ENCODE measurements around the gene CNIH4. TPM values are rescaled to one million over a fixed set of nuclear protein-coding genes. Genes with fewer than 3 reads are reported as not detected.
"Not testable (repeated sequence)": the region's sequence is repeated elsewhere in the genome, so short reads cannot be mapped to it uniquely, and the experiment has no call there.

The CNIH4 gene
- polyA plus RNA-seq (2011; rRNA removed) (39.8 and 53.7 TPM in 2 replicates), polyA minus RNA-seq (2011; rRNA and poly(A)+ RNA removed) (25.1 and 35.6 TPM in 2 replicates)

DNA sequence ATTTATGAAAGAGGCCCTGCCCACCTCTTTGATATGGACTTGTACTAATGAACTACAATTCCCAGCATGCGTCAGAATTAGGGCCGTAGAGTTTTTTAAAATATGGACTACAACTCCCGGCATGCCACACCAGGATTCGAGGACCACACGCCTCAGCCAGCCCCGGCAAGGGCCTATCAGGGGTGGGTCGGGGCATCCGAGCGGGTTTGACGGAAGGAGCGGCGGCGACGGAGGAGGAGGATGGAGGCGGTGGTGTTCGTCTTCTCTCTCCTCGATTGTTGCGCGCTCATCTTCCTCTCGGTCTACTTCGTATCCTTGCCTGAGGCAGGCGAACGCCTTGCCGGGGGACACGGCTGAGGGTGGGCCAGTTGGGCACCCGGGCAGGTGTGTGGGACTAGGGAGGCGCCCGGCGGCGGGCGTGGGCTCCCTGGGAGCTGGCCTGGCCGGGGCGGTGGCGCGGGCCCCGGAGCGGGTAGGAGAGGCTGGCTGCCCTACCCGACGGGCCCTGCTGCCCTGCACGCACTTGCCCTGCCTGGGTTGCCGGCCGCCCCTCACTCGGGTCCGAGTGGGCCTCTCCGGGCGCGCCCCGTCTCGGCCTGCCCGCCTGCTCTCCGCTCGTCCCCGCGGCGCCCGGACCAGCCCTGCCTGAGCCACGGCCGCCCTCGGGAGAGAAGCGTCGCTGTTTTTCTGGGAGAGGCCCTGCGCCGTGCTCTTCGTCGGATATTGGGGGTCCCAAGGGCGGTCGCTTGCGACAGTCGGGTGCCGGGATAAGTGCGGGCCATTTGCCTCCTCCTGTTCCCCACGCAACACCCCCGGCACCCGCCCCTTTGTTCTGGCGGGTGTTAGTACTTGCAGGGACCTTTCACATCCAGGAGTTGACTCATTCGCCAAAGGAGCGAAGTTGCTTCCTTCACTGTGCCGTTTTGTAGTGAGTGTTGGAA, at the start of gene CNIH4:
Gene CNIH4 (plus strand): TSS at position 195 of the 941 bp plus-strand sequence. CDS start 46 bp downstream, at position 241.
- Histone ChIP-seq H3K4me3 (ENCODE audit: low read depth, low read length) (peak within 1 kb of the TSS; percentile 84), H3K27ac (ENCODE audit: low read depth, low read length) (peak within 1 kb of the TSS; percentile 11), H3K27me3 (ENCODE audit: control insufficient read depth, insufficient read depth, low read length) (no peaks in the 10 kb centered on the region), H3K9me3 (ENCODE audit: control insufficient read depth, insufficient read depth, low read length) (peaks cover 6% of the 10 kb centered on the region; the same call in 1 of the 2 replicates)
- DNase-seq (ENCODE audit: low read depth, low spot score), result peak; percentile 85
- CTCF ChIA-PET, result interaction anchor here (1.0 to 2.4 kb wide), 2 partner anchors 27 to 100 kb away, joined by 6 to 8 read pairs; no protein-coding TSS in a partner anchor
- TF ChIP-seq, protein P1, sequence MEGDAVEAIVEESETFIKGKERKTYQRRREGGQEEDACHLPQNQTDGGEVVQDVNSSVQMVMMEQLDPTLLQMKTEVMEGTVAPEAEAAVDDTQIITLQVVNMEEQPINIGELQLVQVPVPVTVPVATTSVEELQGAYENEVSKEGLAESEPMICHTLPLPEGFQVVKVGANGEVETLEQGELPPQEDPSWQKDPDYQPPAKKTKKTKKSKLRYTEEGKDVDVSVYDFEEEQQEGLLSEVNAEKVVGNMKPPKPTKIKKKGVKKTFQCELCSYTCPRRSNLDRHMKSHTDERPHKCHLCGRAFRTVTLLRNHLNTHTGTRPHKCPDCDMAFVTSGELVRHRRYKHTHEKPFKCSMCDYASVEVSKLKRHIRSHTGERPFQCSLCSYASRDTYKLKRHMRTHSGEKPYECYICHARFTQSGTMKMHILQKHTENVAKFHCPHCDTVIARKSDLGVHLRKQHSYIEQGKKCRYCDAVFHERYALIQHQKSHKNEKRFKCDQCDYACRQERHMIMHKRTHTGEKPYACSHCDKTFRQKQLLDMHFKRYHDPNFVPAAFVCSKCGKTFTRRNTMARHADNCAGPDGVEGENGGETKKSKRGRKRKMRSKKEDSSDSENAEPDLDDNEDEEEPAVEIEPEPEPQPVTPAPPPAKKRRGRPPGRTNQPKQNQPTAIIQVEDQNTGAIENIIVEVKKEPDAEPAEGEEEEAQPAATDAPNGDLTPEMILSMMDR (IDR thresholded peaks at IDR 0.05; ENCODE audit: low read depth, low read length), result no peak
- POLR2A ChIA-PET, result no interaction called here

DNA sequence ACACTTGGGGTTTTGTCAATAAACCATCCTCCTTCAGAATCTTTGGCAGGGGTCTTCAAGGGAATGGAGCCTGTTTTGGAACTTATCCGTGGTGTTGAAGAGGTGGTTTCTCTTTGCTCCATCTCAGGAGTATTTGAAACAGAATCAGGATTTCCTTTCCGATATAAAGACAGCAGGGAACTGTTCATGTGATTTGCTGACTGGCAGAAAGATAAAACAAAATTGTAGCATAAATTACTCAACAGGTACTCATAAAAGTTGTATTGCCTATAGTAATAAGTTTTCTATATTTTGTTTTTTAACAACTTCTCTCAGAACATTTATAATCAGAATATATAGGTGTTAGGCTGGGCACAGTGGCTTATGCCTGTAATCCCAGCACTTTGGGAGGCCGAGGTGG, 48.6 kb upstream of the CNIH4 start:
- ChIA-PET CTCF (interaction anchor here (0.6 to 0.7 kb wide), 4 partner anchors 15 to 257 kb away, joined by 3 to 4 read pairs (median 3); no protein-coding TSS in a partner anchor), POLR2A (no interaction called here)

DNA sequence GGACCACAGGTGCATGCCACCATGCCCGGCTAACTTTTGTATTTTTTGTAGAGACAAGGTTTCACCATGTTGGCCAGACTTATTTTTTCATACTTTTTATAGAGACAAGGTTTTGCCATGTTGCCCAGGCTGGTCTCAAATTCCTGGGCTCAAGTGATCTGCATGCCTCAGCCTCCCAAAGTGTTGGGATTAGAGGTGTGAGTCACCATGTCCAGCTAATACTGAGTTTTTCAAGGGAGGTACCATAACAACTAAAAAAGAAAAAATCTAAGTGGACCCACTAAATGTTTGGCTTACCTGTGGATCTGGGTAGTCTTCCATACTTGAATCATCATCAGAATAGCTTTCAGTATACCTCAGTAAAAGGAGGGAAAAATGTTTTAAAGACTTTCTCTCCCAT, 45.2 kb upstream of the CNIH4 start:
- H3K4me3 ChIP-seq (ENCODE audit: low read depth, low read length); H3K9me3 ChIP-seq (ENCODE audit: control insufficient read depth, insufficient read depth, low read length); POLR2A ChIA-PET; H3K27ac ChIP-seq (ENCODE audit: low read depth, low read length); CTCF ChIA-PET; H3K27me3 ChIP-seq (ENCODE audit: control insufficient read depth, insufficient read depth, low read length); DNase-seq (ENCODE audit: low read depth, low spot score): not testable (repeated sequence)

More for the DNA sequence above, 48.6 kb upstream of the CNIH4 start:
- Histone ChIP-seq H3K27me3 (ENCODE audit: control insufficient read depth, insufficient read depth, low read length) (no peaks in the 10 kb centered on the region), H3K9me3 (ENCODE audit: control insufficient read depth, insufficient read depth, low read length) (no peaks in the 10 kb centered on the region), H3K27ac (ENCODE audit: low read depth, low read length) (no peak overlapping the region), H3K4me3 (ENCODE audit: low read depth, low read length) (no peak overlapping the region)
- TF ChIP-seq, protein P1 (IDR thresholded peaks at IDR 0.05; ENCODE audit: low read depth, low read length), result no peak
- no peak for DNase-seq (ENCODE audit: low read depth, low spot score)

DNA sequence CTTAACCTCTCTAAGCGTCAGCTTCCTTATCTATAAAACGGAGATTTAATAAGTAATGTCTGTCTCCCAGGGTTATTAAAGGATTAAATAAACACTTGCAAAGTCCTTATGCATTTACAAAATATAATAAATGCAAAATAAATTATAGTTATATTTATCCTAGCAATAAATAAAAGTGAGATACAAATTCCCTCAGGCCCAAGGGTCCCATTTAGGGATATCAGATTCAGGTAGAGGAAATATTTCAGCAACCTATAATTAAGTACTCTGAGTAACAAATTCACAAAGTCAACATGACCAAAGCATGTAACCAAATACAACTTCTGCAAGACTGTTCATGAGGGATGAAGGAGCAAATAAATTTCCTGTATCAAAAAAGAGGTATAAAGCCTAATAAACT, 44.7 kb upstream of the CNIH4 start:
- H3K9me3 ChIP-seq (ENCODE audit: control insufficient read depth, insufficient read depth, low read length), result no peaks in the 10 kb centered on the region
- no peak for DNase-seq (ENCODE audit: low read depth, low spot score)
- CTCF ChIA-PET, result no interaction called here
- POLR2A ChIA-PET, result no interaction called here
- no peaks in the 10 kb centered on the region for H3K27me3 ChIP-seq (ENCODE audit: control insufficient read depth, insufficient read depth, low read length)
- H3K4me3 ChIP-seq (ENCODE audit: low read depth, low read length), result no peak overlapping the region
- TF ChIP-seq, protein P1 (IDR thresholded peaks at IDR 0.05; ENCODE audit: low read depth, low read length), result no peak
- H3K27ac ChIP-seq (ENCODE audit: low read depth, low read length), result no peak overlapping the region

DNA sequence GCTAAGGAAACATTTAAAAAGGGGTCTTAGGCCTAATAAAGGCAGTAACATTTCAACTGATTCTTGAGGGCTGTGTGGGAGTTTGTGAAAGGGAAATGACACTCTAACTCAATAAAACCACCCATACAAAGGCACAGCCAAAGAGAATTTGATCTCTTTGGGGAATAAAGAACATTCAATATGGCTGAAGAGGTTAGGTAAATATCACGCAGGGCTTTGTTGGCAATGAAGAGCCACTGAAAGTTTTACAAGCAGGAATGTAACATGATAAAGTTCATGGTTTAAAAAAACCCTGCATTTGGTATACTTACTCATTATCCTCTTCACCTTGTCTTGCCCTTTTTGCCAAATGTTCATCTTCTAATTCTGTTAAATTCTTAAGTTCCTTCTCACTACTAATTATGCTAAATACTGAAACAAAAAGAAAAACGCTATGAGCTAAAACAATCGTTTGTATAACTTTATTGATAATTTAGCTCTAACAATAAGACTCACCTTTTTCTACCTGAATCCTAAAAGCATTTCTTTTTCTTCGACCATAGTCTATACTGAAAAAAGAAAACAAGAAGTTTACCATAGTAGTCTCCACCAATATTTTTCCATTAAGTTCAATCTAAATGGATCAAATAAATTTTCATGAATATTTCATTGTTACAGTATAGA, 39.2 kb upstream of the CNIH4 start:
- TF ChIP-seq, protein P1 (IDR thresholded peaks at IDR 0.05; ENCODE audit: low read depth, low read length), result no peak
- ChIA-PET POLR2A (no interaction called here), CTCF (interaction anchor here (0.6 to 1.9 kb wide), 2 partner anchors 16 to 40 kb away, joined by 3 to 6 read pairs; no protein-coding TSS in a partner anchor)
- Histone ChIP-seq H3K27ac (ENCODE audit: low read depth, low read length) (no peak overlapping the region), H3K27me3 (ENCODE audit: control insufficient read depth, insufficient read depth, low read length) (no peaks in the 10 kb centered on the region), H3K4me3 (ENCODE audit: low read depth, low read length) (no peak overlapping the region), H3K9me3 (ENCODE audit: control insufficient read depth, insufficient read depth, low read length) (no peaks in the 10 kb centered on the region)
- no peak for DNase-seq (ENCODE audit: low read depth, low spot score)
